AG08396 (cell line): ENCODE data around the gene YIF1A.

Experiments used
- DNase-seq: peaks from one replicate; pipeline ENCODE4 v3.0.0; 2012; ENCODE audit warnings: low spot score, mixed read lengths

Gene YIF1A

GRCh38 chr11:66288671-66289547 lies at the start of gene YIF1A:
Gene YIF1A (minus strand): TSS chr11:66289143. CDS start chr11:66288985, 158 bp downstream.
- DNase-seq: peak; percentile 100

- no peak for DNase-seq
These were observed 48.4 kb upstream of the YIF1A start for GRCh38 chr11:66337103-66337899.

GRCh38 chr11:66336234-66337102 lies 47.5 kb upstream of the YIF1A start, which contains the start of gene RIN1:
Gene RIN1 (minus strand): TSS chr11:66336434. CDS start chr11:66336402, 32 bp downstream.
- peak; percentile 96 for DNase-seq

GRCh38 chr11:66335531-66336233 lies 46.7 kb upstream of the YIF1A start:
- DNase-seq: peak; percentile 70

GRCh38 chr11:66334605-66335442 lies 45.9 kb upstream of the YIF1A start:
- DNase-seq: no peak

GRCh38 chr11:66333896-66334604 lies 45.1 kb upstream of the YIF1A start:
- no peak for DNase-seq

- no peak for DNase-seq
These were observed 44.4 kb upstream of the YIF1A start for GRCh38 chr11:66333220-66333877.

GRCh38 chr11:66332371-66333219 lies 43.7 kb upstream of the YIF1A start:
- no peak for DNase-seq

GRCh38 chr11:66331542-66332370 lies 42.8 kb upstream of the YIF1A start:
- DNase-seq: no peak

GRCh38 chr11:66330931-66331330 lies 42.0 kb upstream of the YIF1A start:
- DNase-seq: no peak

GRCh38 chr11:66329165-66329673 lies 40.3 kb upstream of the YIF1A start:
- no peak for DNase-seq

GRCh38 chr11:66328302-66329144 lies 39.6 kb upstream of the YIF1A start:
- DNase-seq: peak; percentile 85

GRCh38 chr11:66328031-66328301 lies 39.0 kb upstream of the YIF1A start:
- DNase-seq: no peak

- peak; percentile 62 for DNase-seq
These were observed 38.5 kb upstream of the YIF1A start for GRCh38 chr11:66327171-66328030.
